HepG2 (cell line): ENCODE data around the gene LHX5. TPM values are rescaled to one million over a fixed set of nuclear protein-coding genes. Genes with fewer than 3 reads are reported as not detected.
A peak's percentile ranks its signal among the peaks of the same experiment; 100 is the strongest.

Experiments
- ATAC-seq: fragments of 200-7000 bp; cut with Tn5 transposase; 3 replicates; pipeline ENCODE4 v1.9.1; 2020; ENCODE audit warnings: mild to moderate bottlenecking, moderate library complexity
- BruUV-seq: library from RNA; stranded (reverse); fragments of 400-500 nt; replicated peaks from 2 replicates; lab custom pipeline; 2021; lab: Mats Ljungman, UMichigan
- CTCF ChIA-PET: fragments of 300-600 bp; formaldehyde crosslinking; extraction: SDS; loops from one replicate; lab custom pipeline; 2021; ENCODE audit warnings: low total read pairs, inconsistent platforms, low intra/inter-chr PET ratio; lab: Yijun Ruan, JAX
- POLR2A ChIA-PET: fragments of 350-600 bp; sonication (Branson Sonifier 250); formaldehyde crosslinking; loops from one replicate; lab custom pipeline; 2020; ENCODE audit warnings: antibody characterized with exemption, inconsistent platforms; lab: Yijun Ruan, JAX
- DNase-seq: peaks from one replicate; pipeline ENCODE4 v3.0.0-alpha.2; 2015; ENCODE audit warnings: low spot score
- FAIRE-seq: peaks from 3 replicates; lab custom pipeline; 2011; peaks lifted over from hg19 to GRCh38; lab: Jason Lieb, UNC
- H2AFZ ChIP-seq: one replicate; pipeline ENCODE4 v1.6.1; 2011; ENCODE audit warnings: low read length, inconsistent platforms
- H3K27ac ChIP-seq: fragments of 300-600 bp; 3 replicates; pipeline ENCODE4 v1.8.0; 2011; ENCODE audit warnings: mixed run types, mild to moderate bottlenecking, mixed read lengths, low read length, inconsistent platforms; ENCODE audit not compliant: insufficient read depth; ENCODE audit errors: extremely low read length
- H3K27me3 ChIP-seq, 2 experiments: fragments of 200-600 bp in 1 of 2; 2 replicates in 1 of 2; 3 replicates in 1 of 2; pipeline versions ENCODE4 v1.6.0 to v1.8.0; 2011; ENCODE audit warnings: low read length in 2 of 2, mild to moderate bottlenecking in 2 of 2, moderate library complexity in 2 of 2, inconsistent platforms in 1 of 2; ENCODE audit not compliant: insufficient read depth in 2 of 2, control insufficient read depth in 1 of 2
- H3K36me3 ChIP-seq, 2 experiments: fragments of 200-600 bp in 1 of 2; replicated peaks in 1 of 2; 2 replicates in 1 of 2; 3 replicates in 1 of 2; pipeline versions ENCODE4 v1.5.1 to v1.8.0; 2011; ENCODE audit warnings: low read length in 2 of 2, inconsistent platforms in 1 of 2; ENCODE audit not compliant: insufficient read depth in 2 of 2, control insufficient read depth in 1 of 2
- H3K4me1 ChIP-seq: 2 replicates; pipeline ENCODE4 v1.5.1; 2012; ENCODE audit warnings: low read length, inconsistent platforms; ENCODE audit not compliant: insufficient read depth
- H3K4me2 ChIP-seq: 2 replicates; pipeline ENCODE4 v1.6.0; 2011; ENCODE audit warnings: low read depth, low read length, inconsistent platforms
- H3K4me3 ChIP-seq, 3 experiments: fragments of 200-600 bp in 1 of 3; sonication (generic), shearing (Covaris generic) in 1 of 3; replicated peaks in 1 of 3; 2 replicates each; pipeline ENCODE4 v1.5.1; 2011 to 2016; ENCODE audit warnings: low read length in 3 of 3, inconsistent platforms in 2 of 3, low read depth in 2 of 3, mild to moderate bottlenecking in 2 of 3, control low read depth in 1 of 3, mixed read lengths in 1 of 3; ENCODE audit not compliant: insufficient read depth in 1 of 3
- H3K79me2 ChIP-seq: one replicate; pipeline ENCODE4 v1.6.1; 2011; ENCODE audit warnings: low read length, inconsistent platforms; ENCODE audit not compliant: insufficient read depth
- H3K9ac ChIP-seq: 2 replicates; pipeline ENCODE4 v1.6.0; 2011; ENCODE audit warnings: mild to moderate bottlenecking, low read depth, low read length, inconsistent platforms; ENCODE audit not compliant: insufficient read depth
- H3K9me3 ChIP-seq: 2 replicates; pipeline ENCODE4 v1.5.1; 2012; ENCODE audit warnings: mild to moderate bottlenecking, low read length
- H4K20me1 ChIP-seq: 2 replicates; pipeline ENCODE4 v1.6.0; 2011; ENCODE audit warnings: inconsistent platforms, mild to moderate bottlenecking, low read length, moderate library complexity; ENCODE audit not compliant: insufficient read depth
- EHMT2 ChIP-seq: fragments of 200-600 bp; sonication (generic); IDR thresholded peaks from 2 replicates; pipeline ENCODE4 v1.7.0; 2017; ENCODE audit warnings: antibody characterized with exemption, low read depth, low read length, borderline replicate concordance
- RORA ChIP-seq: sonication (generic); formaldehyde crosslinking; IDR thresholded peaks from 2 replicates; pipeline ENCODE4 v1.5.0; 2020; ENCODE audit warnings: mild to moderate bottlenecking, missing genetic modification reagents, moderate library complexity
- ZNF253 ChIP-seq: sonication (generic); formaldehyde crosslinking; IDR thresholded peaks from 2 replicates; pipeline ENCODE4 v1.8.0; 2022; ENCODE audit warnings: mild to moderate bottlenecking, missing genetic modification reagents, borderline replicate concordance
- WGBS: methylation state at CpG from one replicate; pipeline ENCODE4 v1.1.6; 2017; ENCODE audit warnings: low lambda C conversion rate; 5-methylcytosine and 5-hydroxymethylcytosine counted together
- in situ Hi-C: cut with HindIII; loops from 2 replicates; pipeline ENCODE4 v1.10.0; 2017; ENCODE audit warnings: low pct_unique_long_range_greater_than_20kb; ENCODE audit not compliant: extremely low pct_ligation_motif_present
- intact Hi-C: fragments of 100-400 bp; cut with micrococcal nuclease; formaldehyde crosslinking; loops from one replicate; pipeline ENCODE4 v1.10.0; 2022; ENCODE audit not compliant: unreplicated experiment
- polyA plus RNA-seq, 8 experiments: library from polyadenylated mRNA; depleted of rRNA in 3 of 8; stranded (reverse) in 7 of 8; unstranded in 1 of 8; fragments of >200 nt; fragmentation: Illumina TruSeq in 4 of 8; extraction: Trizol in 4 of 8; gene quantifications; 2 replicates each; pipeline versions ENCODE4 v1.2.1 to v1.2.3, GENCODE V29; 2011 to 2016; ENCODE audit warnings: low read depth in 4 of 8, missing spikeins in 1 of 8, mixed read lengths in 1 of 8; ENCODE audit not compliant: insufficient read depth in 1 of 8
- total RNA-seq, 5 experiments: library from RNA; depleted of rRNA; stranded (reverse); fragments of >200 nt; fragmentation: Illumina TruSeq; extraction: Trizol; gene quantifications; 2 replicates each; pipeline ENCODE4 v1.2.3, GENCODE V29; 2016; ENCODE audit warnings: low read depth in 1 of 5

The LHX5 gene
- total and polyA plus RNA-seq, 2 of the 13 experiments (the other 11 are each of a cell fraction or from before 2014, with no cell fraction given), result not detected

DNA sequence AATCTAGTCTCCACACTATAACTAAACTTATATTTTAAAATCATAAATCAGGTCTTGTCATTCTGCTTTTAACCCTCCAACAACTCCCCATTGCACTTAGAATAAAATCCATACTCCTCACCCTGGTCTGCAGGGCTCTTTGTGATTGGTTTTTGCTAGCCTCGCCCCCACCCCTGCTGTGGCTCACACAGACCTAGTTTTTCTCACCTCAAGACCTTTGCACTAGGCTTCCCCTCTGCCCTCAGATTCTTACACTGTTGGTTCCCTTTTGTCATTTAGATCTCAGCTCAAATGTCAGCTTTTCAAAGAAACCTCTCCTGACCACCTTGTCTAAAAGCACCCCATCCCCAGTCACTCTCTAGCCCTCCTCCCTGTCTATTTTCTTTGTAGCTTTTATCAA is 10.7 kb upstream of the LHX5 start:
- Histone ChIP-seq H3K9ac (no peak overlapping the region), H3K27ac (no peak overlapping the region), H3K36me3 (no peaks in the 10 kb centered on the region), H3K4me1 (no peaks in the 10 kb centered on the region), H3K4me2 (no peak overlapping the region), H2AFZ (no peak overlapping the region), H3K79me2 (no peaks in the 10 kb centered on the region), H3K9me3 (no peaks in the 10 kb centered on the region), H4K20me1 (peaks cover 10% of the 10 kb centered on the region; the same call in 1 of the 2 replicates), H3K27me3 (peaks cover 2 to 26% of the 10 kb centered on the region in 2 experiments; a peak in 3 of 5 replicates), H3K4me3 (no peak overlapping the region)
- no peak for FAIRE-seq
- CTCF ChIA-PET, result no interaction called here
- POLR2A ChIA-PET, result no interaction called here
- no TSS peak for BruUV-seq
- WGBS, result 0% methylated on average over 1 of the region's 1 CpG
- no peak for ATAC-seq
- no peak for TF ChIP-seq RORA
- in situ Hi-C loops (no loop called here), intact Hi-C loops (no loop called here)
- no peak for DNase-seq

DNA sequence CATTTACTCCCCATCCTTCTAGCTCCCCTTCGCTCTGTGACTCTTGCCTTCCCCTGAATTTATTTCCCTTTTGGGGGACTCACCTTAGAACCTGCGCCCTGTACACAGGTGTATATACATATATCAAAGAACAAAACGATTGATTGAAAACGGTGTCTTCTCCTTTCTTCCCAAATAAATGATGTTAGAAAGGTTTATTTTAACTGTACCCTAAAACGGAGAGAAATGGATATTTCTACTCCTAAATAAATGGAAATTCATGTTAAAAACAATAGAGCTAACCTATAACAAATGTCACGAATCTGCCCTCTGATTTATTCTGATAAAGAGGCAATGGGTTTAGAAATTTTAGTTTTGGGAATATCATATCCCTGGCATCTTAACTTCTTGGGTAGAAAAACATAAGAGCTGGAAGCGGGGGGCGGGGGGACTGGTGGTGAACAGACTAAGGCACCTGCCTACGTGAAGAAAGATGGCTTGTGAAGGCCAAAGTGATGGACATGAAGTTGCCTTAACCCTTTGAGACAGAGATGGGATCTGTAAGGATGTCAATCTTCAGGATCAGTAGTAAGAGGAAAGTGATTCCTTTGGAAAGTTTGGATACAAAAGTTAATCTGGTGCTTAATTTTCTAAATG is 8.8 kb upstream of the LHX5 start:
- H3K27me3 ChIP-seq, result peaks cover 2 to 36% of the 10 kb centered on the region in 2 experiments; a peak in 3 of 5 replicates
- in situ Hi-C loops, result no loop called here
- intact Hi-C loops, result no loop called here
- no peak overlapping the region for H3K4me2 ChIP-seq
- FAIRE-seq, result no peak
- H3K4me1 ChIP-seq, result no peaks in the 10 kb centered on the region
- no peaks in the 10 kb centered on the region for H3K79me2 ChIP-seq
- CTCF ChIA-PET, result no interaction called here
- no peaks in the 10 kb centered on the region for H3K9me3 ChIP-seq
- no peak overlapping the region for H3K4me3 ChIP-seq
- no peaks in the 10 kb centered on the region for H3K36me3 ChIP-seq
- TF ChIP-seq EHMT2 (peak; percentile 20; the same call in 1 of the 2 replicates), ZNF253 (CRISPR knock-in tag) (no peak)
- H4K20me1 ChIP-seq, result peaks cover 10% of the 10 kb centered on the region; the same call in 1 of the 2 replicates
- H3K9ac ChIP-seq, result no peak overlapping the region
- WGBS, result 8% methylated on average over 9 of the region's 9 CpGs
- no peak for ATAC-seq
- H2AFZ ChIP-seq, result no peak overlapping the region
- BruUV-seq, result no TSS peak
- no peak for DNase-seq
- no peak overlapping the region for H3K27ac ChIP-seq
- POLR2A ChIA-PET, result no interaction called here
